SU-DHL-6 (cell line): Measurements from ENCODE around the gene CCR6.
A peak's percentile ranks its signal among the peaks of the same experiment; 100 is the strongest.

ENCODE experiments used
- H2AFZ ChIP-seq: fragments of 200-600 bp; sonication (generic); 2 replicates; pipeline ENCODE4 v1.6.1; 2014; ENCODE audit warnings: low read depth, mild to moderate bottlenecking, moderate library complexity, mixed read lengths, antibody characterized with exemption, low read length; ENCODE audit not compliant: severe bottlenecking
- H3F3A ChIP-seq: fragments of 200-600 bp; shearing (Covaris generic); 2 replicates; pipeline ENCODE4 v1.6.0; 2016; ENCODE audit warnings: antibody characterized with exemption, mild to moderate bottlenecking; ENCODE audit not compliant: insufficient read depth
- H3K27ac ChIP-seq: fragments of 200-600 bp; sonication (generic); 2 replicates; pipeline ENCODE4 v1.5.1; 2016; ENCODE audit warnings: low read depth, mild to moderate bottlenecking, low read length, moderate library complexity, mixed read lengths
- H3K27me3 ChIP-seq: fragments of 200-600 bp; sonication (generic), shearing (Covaris generic); 2 replicates; pipeline ENCODE4 v1.6.0; 2014; ENCODE audit warnings: mild to moderate bottlenecking, low read length
- H3K36me3 ChIP-seq: fragments of 200-600 bp; sonication (generic); 2 replicates; pipeline ENCODE4 v1.6.1; 2014; ENCODE audit warnings: mild to moderate bottlenecking, low read length, mixed read lengths
- H3K4me2 ChIP-seq: fragments of 300-600, 200-600 bp; shearing (Covaris generic), sonication (generic); 2 replicates; pipeline ENCODE4 v1.6.0; 2014; ENCODE audit warnings: low read length, low read depth, mild to moderate bottlenecking; ENCODE audit not compliant: poor library complexity, severe bottlenecking
- H3K4me3 ChIP-seq: fragments of 200-600 bp; sonication (generic); 2 replicates; pipeline ENCODE4 v1.5.1; 2014; ENCODE audit warnings: antibody characterized with exemption, low read length, mild to moderate bottlenecking, mixed read lengths; ENCODE audit not compliant: insufficient read depth, poor library complexity, severe bottlenecking
- H3K79me2 ChIP-seq: fragments of 200-600 bp; sonication (generic); 2 replicates; pipeline ENCODE4 v1.6.1; 2014; ENCODE audit warnings: mild to moderate bottlenecking, low read length, moderate library complexity; ENCODE audit not compliant: insufficient read depth
- H3K9ac ChIP-seq: fragments of 200-600 bp; sonication (generic); 2 replicates; pipeline ENCODE4 v1.7.0; 2014; ENCODE audit warnings: mild to moderate bottlenecking, low read length
- H3K9me2 ChIP-seq: fragments of 200-600 bp; sonication (generic); replicated peaks from 2 replicates; pipeline ENCODE4 v1.6.1; 2014; ENCODE audit warnings: low read length; ENCODE audit not compliant: insufficient read depth
- H3K9me3 ChIP-seq: fragments of 200-600 bp; sonication (generic); 2 replicates; pipeline ENCODE4 v1.6.1; 2014; ENCODE audit warnings: low read length, mixed read lengths; ENCODE audit not compliant: insufficient read depth
- H4K20me1 ChIP-seq: fragments of 200-600 bp; sonication (generic); 2 replicates; pipeline ENCODE4 v1.6.1; 2014; ENCODE audit warnings: low read depth, mild to moderate bottlenecking, antibody characterized with exemption, low read length, moderate library complexity, mixed read lengths
- CTCF ChIP-seq: fragments of 200-600 bp; sonication (generic); IDR thresholded peaks from one replicate; pipeline ENCODE4 v1.5.1; 2017; ENCODE audit warnings: antibody characterized with exemption, mild to moderate bottlenecking, low read length, moderate library complexity; ENCODE audit not compliant: insufficient read depth, poor library complexity, severe bottlenecking
- EZH2phosphoT487 ChIP-seq: fragments of 200-600 bp; sonication (generic), shearing (Covaris generic); conservative IDR thresholded peaks from 2 replicates; pipeline ENCODE4 v1.6.1; 2018; ENCODE audit warnings: mild to moderate bottlenecking, antibody characterized with exemption, low read length, moderate library complexity, mixed read lengths

Gene CCR6

DNA sequence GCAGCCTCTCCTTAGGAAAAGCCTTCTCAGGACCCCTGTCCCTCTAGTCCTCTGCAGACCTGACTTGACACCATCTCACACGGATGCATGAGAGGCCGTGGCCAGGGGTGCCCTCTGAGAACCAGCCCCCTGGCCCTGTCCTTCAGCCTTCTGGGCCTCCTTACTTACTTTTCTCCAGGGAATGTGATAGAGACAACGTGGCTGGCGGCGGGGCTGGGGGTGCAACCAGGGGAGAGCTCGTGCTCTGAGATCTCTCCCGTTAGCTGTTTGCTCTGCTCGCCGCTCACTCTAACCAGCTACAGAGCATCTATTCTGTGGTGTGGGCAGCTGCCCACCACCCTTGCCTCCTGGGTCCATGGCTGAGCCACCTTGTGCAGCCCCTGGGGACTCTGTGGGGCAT lies 20.1 kb downstream of the CCR6 start:
- no peak for TF ChIP-seq CTCF
- no peak for TF ChIP-seq EZH2phosphoT487
- Histone ChIP-seq H2AFZ (no peak overlapping the region), H4K20me1 (no peaks in the 10 kb centered on the region), H3K36me3 (no peaks in the 10 kb centered on the region), H3F3A (no peaks in the 10 kb centered on the region), H3K4me3 (no peak overlapping the region), H3K9ac (no peak overlapping the region), H3K79me2 (no peaks in the 10 kb centered on the region), H3K27me3 (no peaks in the 10 kb centered on the region), H3K9me3 (no peaks in the 10 kb centered on the region), H3K9me2 (no peaks in the 10 kb centered on the region), H3K27ac (no peak overlapping the region), H3K4me2 (no peak overlapping the region)

DNA sequence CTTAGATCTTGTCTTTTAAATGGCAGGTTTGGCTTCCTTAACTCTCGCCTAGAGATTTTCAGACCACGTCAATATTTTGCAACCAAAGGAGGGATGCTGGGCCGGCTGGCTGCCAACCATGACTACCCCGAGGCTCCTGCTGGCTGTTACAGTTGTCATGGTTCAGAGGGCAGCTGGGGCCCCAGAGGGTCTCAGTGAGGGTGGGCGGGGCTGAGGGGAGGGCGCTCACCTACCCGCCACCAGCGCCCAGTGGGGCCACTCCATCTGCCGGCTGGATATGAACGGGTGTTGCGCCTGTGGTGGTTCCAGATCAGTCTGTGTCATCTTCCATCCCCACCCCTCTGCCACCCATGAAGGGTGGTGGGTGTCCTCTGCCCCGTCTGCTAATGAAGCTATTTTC lies 22.6 kb downstream of the CCR6 start:
- Histone ChIP-seq H3F3A (no peaks in the 10 kb centered on the region), H2AFZ (no peak overlapping the region), H3K4me2 (peak overlapping the region; percentile 7), H4K20me1 (no peaks in the 10 kb centered on the region), H3K36me3 (no peaks in the 10 kb centered on the region), H3K9me3 (no peaks in the 10 kb centered on the region), H3K4me3 (no peak overlapping the region), H3K27ac (no peak overlapping the region), H3K9ac (no peak overlapping the region), H3K9me2 (no peaks in the 10 kb centered on the region), H3K27me3 (no peaks in the 10 kb centered on the region), H3K79me2 (no peaks in the 10 kb centered on the region)
- TF ChIP-seq EZH2phosphoT487 (no peak), CTCF (no peak)

GRCh38 chr6:167146135-167146534 lies 23.2 kb downstream of the CCR6 start:
- Histone ChIP-seq H3K79me2 (no peaks in the 10 kb centered on the region), H4K20me1 (no peaks in the 10 kb centered on the region), H3K4me2 (peak overlapping the region; percentile 7), H3K9me2 (no peaks in the 10 kb centered on the region), H3K4me3 (no peak overlapping the region), H3K27ac (no peak overlapping the region), H3K9ac (no peak overlapping the region), H3K36me3 (no peaks in the 10 kb centered on the region), H3K27me3 (no peaks in the 10 kb centered on the region), H2AFZ (no peak overlapping the region), H3K9me3 (no peaks in the 10 kb centered on the region), H3F3A (no peaks in the 10 kb centered on the region)
- TF ChIP-seq CTCF (no peak), EZH2phosphoT487 (no peak)

GRCh38 chr6:167146977-167147376 lies 24.1 kb downstream of the CCR6 start:
- TF ChIP-seq CTCF (no peak), EZH2phosphoT487 (no peak)
- Histone ChIP-seq H3K9me3 (no peaks in the 10 kb centered on the region), H4K20me1 (no peaks in the 10 kb centered on the region), H3K4me3 (no peak overlapping the region), H3K4me2 (no peak overlapping the region), H3K79me2 (no peaks in the 10 kb centered on the region), H3K27me3 (no peaks in the 10 kb centered on the region), H3F3A (no peaks in the 10 kb centered on the region), H3K9me2 (no peaks in the 10 kb centered on the region), H3K9ac (no peak overlapping the region), H3K36me3 (no peaks in the 10 kb centered on the region), H3K27ac (no peak overlapping the region), H2AFZ (no peak overlapping the region)
